Skeletal muscle cell (primary cell): Measurements from ENCODE around the gene TBC1D22A.

Source experiments
- DNase-seq: peaks from one replicate; pipeline ENCODE4 v3.0.0-alpha.2; 2010; ENCODE audit warnings: low read depth
- H3K4me3 ChIP-seq: 2 replicates; pipeline ENCODE4 v1.5.1; 2011; ENCODE audit warnings: low read depth, mild to moderate bottlenecking, control low read depth, low read length, moderate library complexity

TBC1D22A gene

DNA sequence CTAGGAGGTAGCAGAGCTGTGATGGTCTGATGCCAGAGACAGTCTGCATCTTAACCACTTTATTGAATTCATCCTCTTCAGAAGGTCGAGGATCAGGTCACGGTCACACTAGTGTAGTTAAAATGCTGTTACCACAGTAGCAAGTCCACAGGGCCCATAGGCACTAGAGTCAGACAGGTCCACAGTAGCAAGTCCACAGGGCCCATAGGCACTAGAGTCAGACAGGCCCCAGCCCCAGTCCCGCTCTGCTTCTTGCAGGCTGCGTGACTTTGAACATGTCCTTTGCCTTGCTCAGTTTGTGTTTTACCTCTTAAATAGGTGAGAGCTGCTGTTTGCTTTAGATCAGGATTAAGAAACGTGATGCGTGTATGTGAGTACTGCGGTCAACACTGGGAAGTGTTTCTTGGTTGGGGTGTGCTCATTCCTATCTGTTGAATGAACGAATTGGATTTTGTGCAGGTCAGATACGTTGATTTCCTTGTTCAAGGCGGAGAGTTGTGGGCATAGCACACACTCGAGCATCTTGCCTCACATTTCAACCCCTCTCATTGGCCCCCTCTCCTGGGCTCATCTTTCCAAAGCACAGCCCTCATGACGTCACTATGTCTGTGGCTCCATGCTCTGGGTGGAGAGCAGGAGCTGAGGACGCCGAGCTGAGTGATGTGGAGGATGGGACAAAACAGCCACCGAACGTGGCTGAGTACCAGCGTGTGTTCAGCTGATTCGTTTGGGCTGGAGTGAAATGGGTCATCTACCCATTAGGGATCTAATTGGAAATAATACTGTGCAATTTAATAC lies 191.7 kb downstream of the TBC1D22A start:
- no peak overlapping the region for H3K4me3 ChIP-seq
- DNase-seq = peak; percentile 16

DNA sequence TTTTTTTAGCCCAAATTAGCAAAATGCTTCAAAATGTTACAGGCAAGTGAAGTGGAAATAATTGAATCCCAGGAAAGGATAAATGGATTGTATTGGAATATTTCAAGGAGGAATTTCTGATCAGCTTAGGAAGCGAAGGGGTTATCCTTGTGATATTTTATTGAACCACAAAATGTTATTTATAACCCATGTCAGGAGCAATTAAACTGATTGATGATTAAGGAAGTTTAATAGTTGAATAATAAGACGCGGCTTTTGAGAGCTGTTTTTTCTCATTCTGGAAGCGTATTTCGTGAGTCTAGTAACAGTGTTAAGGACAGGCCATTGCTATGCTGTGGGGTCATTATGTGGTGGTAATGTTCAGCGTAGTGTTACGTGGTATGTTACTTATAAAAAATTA lies 192.3 kb downstream of the TBC1D22A start:
- no peak overlapping the region for H3K4me3 ChIP-seq
- DNase-seq = no peak

DNA sequence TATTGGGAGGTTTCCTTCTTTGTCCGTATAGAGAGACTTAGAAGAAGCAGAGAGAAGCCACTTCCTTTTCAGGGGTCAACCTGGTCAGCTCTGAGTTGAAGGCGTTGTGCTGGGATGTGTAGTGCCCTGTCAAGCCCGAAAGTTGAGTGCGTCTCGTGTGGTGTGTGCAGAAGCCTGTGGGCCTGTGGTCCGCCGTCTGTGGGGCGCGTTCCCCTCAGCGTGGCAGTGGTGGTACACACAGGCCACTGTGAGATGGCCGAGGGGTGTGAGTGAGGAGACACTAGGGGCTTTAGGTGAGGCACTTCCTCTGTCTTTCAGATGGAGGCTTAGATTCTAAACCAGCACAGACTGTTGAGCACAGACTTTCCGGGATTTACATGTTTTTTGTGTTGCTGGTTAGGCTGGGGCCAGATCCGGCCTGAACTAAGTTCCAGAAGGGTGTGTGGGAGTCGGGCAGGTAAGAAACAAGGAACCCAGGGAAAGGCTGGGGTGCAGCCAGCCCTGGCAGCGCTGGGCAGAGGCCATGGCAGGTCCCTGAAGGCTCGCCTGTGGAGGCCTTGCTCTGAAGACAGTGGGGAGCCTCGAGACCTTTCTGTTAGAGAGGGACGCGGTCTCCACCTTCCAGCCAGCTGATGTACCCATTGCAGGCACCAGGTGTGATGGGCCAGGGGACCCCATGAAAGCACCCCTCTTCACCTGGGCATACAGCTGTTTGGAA lies 194.2 kb downstream of the TBC1D22A start:
- DNase-seq = no peak
- H3K4me3 ChIP-seq = no peak overlapping the region

DNA sequence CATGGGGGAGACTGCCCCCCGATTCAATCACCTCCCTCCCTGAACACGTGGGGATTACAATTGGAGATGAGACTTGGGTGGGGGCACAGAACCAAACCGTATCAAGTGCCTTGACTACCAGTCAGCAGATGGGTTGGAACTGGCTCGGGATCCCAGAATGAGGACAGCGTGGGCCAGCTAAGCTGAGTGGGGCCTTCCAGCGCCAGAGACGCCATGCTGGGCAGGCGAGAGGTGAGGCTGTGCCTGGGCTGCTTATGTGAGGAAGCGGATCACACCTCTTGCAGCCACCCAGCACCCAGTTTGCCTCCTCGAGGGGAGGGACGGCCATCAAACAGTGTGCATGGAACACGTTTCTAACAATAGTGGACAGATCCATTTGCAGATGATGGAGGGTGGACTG lies 195.1 kb downstream of the TBC1D22A start:
- no peak for DNase-seq

DNA sequence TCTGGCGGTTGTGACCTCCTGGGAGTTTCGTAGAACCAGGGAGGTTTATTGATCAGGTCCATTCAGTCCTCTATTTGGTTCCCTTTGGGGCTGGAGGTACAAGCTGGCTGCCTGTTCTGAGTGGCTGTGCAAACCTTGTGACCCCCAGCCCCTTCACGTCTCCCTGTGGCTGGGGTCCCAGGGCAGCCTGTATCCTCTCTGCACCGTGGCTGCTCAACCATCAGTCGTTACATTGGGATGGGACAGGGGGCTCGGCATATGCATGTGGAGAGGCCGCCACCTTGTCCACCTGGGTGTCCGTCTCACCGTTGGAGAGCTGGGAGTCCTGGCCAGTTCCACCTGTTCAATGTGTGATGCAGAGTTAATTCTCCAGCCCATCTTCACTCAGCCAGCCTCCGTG lies 195.7 kb downstream of the TBC1D22A start:
- no peak overlapping the region for H3K4me3 ChIP-seq
- DNase-seq = no peak

More for the DNA sequence above, 195.1 kb downstream of the TBC1D22A start:
- H3K4me3 ChIP-seq = no peak overlapping the region

DNA sequence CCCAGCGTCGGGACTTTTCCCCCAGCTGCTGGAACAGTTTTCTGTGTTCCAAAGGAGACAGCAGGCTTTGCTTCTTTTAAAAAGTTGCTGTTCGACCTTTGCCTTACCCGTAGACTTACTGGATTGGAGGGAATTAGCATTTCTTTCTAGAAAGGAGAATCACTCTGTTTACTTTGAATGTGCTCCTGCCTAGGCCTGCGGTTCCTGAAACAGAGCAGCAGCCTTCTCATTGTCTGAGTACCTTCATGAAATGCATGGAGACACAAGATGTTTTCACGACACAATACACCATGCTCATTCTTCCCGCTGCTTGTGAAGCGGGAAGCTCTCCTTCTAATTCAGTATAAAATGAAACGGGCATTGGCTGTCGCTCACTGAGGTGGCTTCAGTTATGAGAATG lies 196.2 kb downstream of the TBC1D22A start:
- no peak overlapping the region for H3K4me3 ChIP-seq
- no peak for DNase-seq

DNA sequence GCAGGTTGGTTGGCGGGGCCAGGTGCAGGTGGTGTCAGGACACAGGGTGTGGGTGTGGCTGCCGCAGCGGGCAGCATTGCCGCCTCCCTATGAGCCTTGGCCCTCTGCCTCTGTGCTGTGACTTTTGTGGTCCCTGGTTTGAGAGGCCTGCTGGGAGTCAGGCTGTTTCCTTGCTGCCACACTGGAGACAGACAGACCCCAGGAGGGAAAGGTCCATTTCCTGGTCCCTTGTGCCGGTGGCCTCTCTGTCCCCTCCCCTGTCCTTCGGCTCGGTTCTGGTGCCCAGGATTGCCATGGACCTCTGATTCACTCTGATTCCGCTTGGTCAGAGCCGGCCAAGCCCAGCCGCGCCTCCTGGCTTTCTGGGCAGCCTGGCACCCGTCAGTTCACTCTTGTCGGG lies 196.9 kb downstream of the TBC1D22A start:
- no peak overlapping the region for H3K4me3 ChIP-seq
- DNase-seq = no peak

DNA sequence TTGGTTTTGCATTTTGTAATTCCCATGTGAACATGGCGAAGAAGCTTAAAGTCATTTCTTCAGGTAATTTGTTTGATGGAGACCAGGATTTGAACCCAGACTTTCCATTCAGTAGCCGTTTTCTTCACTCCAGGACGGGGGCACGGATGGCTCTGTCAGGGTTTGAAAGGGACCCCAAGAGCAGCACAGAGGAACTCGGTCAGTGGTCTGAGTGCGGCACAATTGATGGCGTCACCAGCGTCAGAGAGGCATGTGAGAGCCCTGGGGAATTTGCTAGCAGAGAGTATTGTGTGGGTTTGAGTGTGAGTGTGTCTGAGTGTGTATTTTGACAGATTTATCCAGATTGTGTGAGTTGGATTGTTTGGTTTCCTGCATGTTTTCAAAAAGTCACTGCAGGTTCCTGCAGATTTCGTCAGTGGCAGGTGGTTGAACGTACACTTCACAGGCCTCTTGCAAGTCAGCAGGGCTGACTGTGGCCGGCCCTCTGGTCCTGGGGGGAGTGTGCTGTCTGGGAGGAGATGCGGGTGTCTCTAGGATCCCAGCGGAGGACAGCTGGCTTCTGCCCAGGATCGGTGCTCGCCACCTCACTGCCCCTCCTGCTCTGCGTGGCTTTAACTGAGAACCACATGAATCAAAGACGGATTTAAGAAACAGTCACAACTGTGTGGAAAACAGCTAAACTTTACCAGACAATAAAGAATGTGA lies 199.3 kb downstream of the TBC1D22A start:
- DNase-seq = no peak
- no peak overlapping the region for H3K4me3 ChIP-seq

DNA sequence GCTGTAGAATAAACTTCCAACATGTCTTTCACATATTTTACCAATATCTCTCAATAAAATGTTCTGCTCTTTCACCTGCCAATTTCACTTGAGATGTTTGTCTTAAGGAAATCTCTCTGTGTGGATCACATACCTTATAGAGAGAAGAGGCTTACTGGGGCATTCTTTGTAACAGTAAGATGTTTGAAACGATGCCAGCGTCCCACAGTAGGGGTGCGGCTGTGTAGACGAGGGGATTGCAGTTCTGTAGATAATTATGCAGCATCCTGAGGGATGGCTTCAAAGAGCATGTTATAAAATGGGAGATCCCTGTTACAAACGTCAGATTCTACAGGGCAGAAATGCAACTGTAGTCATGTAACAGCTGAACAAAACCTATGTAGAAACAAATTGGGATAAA lies 200.0 kb downstream of the TBC1D22A start:
- H3K4me3 ChIP-seq = no peak overlapping the region
- no peak for DNase-seq

DNA sequence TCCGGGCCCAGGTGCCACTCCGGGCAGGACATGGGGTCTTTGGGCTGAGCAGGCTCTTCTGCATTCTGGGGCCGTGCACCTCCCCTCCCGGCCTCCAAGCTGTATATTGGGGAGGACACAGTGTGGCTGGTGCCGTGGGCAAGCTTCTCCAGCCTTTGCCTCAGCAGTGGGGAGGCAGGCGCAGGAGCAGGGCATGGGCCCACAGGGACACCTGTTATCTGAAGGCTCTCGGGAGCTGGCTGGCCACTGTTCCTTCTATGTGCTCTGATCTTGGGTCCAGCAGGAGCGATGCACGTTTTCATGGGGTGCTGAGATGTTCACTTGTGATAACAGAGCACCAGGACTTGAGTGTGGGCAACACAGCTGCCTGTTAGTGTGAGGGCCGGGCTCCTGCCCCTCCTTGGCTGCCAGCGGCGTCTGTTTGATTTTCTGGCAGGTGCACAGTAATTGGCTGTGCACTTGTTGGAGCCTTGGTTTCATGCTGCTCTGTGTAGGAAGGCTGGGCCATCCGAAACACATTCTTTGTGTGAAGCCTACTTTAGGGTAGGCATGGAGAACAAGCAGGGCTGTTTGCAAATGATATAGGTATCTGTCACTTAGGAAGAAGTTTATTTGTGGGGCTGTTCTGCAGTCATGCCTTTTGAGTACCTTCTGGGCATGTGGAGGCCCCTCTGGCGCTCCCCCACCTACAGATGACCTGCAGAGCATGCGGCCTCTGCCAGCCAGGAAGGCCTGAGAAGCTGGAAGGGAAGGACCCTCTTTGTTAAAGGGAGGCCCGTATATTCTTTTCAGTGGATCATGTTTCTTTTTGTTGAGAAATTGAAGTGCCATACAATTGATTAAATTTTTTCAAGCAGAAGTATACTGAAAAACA lies 201.5 kb downstream of the TBC1D22A start:
- no peak for DNase-seq
- H3K4me3 ChIP-seq = no peak overlapping the region

DNA sequence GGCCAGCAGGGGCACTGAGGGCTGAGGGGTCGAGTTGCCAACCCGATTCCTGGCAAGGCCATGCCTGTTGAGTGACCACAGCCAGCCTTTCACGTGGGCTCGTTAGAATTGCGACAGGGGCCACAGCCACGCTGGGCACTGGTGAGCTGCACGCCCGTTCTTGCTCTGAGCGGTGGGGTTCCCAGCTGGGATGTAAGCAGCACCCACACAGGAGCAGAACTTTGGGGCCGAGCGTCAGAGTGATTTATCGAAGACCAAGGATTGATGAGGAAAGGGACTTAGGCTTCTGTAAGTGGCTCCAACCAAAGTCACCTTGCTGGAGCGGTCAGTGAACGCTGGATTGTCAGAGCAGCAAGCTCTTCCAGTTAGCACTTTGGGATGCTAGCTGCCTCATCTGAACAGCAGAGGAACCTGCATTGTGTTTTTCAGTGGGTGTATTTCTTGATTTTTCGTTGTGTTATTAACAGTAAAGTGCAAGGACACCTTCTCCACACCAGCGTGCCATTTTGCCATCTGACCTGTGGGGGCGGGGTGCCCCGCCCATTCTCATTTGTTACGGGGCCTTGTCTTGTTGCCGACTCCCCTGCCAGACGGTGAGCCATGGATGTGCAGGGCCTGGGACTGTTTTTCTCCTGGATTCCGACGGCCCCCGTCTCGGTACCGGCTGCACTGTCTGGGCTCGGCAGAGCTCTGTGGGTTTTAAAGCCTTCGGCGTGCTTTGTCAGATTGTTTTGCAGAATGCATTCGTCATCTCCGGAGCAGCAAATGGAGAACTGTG lies 202.5 kb downstream of the TBC1D22A start:
- no peak overlapping the region for H3K4me3 ChIP-seq
- no peak for DNase-seq

DNA sequence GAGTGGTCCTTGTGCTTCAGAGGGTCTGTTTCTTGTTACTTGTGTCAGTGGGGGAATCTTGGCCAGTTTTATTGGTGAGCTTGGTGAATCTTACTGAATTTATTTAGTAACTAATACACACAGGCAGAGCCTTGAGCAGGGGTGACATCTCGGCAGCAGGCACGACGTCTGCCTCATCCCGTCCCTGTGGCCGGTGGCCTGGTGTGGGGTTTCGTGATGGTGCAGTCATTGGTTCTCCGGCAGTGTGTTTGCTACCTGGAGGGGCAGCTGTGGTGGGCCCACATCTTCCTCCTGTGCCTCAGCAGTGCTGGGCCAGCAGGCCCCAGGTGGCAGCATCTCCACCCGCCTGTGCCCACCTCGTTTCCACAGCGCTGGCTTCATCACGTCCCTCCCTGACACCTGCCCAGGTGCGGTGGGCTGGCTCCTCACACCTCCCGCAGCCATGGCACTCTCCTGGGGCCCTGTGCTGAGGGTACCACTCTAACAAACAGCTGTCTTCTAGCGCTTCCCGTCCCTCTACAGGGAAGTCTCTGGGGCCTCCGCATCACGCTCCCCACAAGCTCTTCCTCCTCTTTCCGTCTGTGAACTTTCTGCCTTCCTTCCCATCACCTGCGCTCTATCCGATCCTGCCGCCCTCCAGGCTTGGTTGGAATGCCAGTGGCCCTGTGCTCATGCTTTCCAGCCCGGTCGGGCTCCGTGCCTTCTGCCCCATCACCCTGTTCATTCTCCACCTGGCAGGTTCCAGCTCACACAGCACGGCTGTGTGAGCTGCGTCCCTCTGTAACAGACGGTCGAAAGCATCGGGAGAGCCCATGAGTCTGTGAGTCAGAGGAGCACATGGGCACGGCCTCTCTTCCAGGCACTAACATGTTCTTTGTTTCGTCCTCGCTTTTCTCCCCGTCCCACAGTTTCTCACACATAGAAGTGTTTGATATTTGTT lies 203.4 kb downstream of the TBC1D22A start:
- H3K4me3 ChIP-seq = no peak overlapping the region
- no peak for DNase-seq

DNA sequence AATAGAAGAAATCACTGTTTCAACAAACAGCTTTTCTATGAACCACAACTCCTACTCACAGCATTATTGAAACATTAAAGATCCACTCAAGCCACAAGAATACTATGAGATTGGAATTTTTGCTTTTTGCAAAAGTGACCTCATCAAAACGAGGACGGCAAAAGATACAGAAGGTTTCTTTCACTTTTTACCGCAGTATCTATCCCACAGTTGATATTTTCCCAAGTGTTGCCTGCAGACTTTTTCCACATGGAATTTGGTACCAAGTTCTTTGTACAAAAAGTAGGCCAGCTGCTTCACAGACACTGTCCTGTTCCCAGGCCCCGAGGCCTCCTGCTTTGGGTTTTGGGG lies 204.0 kb downstream of the TBC1D22A start:
- DNase-seq = no peak
- no peak overlapping the region for H3K4me3 ChIP-seq

DNA sequence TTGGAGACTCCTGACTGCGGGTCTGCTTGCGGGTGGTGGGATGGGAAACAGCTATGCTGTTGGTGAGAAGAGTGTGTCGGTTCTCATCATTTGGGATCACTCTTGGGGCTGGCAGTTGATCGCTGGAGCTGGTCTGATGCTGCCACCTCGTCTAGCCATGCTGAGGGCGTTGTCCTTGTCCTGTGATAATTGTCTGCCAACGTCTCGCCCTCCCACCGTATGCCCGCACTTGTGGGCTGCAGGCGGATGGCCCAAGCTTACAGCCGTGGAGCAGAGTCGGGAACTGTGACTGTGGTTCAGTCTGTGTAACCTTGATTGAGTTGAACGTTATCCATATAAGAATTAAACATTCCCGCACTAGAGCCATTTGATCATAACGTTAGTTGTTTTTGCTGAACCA lies 204.4 kb downstream of the TBC1D22A start:
- no peak for DNase-seq
- no peak overlapping the region for H3K4me3 ChIP-seq

DNA sequence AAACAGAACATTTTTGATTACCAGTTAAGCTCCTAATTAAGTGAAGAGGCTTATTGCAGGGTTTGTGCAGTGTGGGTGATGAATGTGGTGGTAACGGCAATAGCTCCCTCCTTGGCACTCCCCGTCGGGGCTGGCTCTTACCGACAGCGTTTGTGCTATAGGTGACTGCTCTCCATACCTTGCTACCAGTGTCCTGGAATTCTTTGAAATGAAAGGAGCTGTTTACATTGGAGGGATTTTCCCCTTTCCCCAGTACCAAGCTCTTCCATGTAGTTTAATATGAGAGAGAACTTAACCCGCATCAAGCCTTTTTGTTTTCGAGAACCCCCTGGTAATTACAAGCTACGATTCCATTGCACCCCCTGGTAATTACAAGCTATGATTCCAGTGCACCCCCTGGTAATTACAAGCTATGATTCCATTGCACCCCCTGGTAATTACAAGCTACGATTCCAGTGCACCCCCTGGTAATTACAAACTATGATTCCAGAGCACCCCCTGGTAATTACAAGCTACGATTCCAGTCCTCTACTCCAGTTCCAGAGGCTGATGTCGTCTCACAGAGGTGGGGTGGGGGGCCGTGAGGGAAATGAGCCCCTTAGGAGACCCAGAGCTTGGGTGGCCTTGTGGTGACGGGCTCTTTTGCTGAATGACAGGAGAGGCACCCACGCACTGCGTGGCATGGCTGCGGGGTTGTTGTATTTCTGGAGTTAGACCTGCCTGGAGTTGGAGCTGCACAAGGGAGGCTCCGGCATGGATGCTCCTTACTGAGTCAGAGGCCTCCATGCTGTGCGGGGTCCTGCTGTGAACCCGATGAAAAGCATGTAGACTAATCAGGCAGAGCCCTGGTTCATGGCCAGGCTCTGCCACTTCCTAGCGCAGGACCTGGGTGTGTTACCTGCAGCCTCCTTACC lies 205.3 kb downstream of the TBC1D22A start:
- H3K4me3 ChIP-seq = no peak overlapping the region
- no peak for DNase-seq

DNA sequence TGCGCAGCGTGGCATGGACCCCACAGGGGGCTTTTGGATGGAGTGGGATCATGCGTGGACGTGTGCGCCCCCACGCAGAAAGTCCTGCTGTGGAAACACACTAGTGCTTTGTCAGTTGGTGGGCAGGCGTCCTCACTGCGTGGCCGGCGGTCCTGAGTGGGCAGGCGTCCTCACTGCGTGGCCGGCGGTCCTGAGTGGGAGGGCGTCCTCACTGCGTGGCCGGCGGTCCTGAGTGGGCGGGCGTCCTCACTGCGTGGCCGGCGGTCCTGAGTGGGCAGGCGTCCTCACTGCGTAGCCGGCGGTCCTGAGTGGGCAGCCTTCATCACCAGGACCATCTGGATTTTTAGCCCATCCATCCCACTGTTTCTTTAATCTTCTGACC lies 205.9 kb downstream of the TBC1D22A start:
- H3K4me3 ChIP-seq = no peak overlapping the region
- DNase-seq = no peak

DNA sequence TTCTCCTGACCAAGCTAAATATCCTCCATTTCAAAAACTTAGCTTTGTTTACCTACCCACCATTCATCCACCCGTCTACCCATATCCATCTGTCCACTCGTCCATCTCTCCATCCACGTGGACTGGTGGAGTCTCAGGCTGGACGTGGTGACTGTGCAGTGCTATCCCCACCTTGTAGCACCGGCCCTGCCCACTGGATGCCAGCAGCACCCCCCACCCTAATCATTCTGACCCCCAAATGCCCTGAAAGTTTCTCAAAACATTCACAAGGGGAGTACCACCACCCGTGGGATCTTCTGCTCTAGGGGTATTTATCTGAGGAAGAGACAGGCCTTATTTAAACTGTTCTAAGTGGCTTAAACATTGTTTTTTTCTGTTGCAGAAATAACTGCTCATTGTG lies 206.4 kb downstream of the TBC1D22A start:
- no peak for DNase-seq
- no peak overlapping the region for H3K4me3 ChIP-seq
